SW480 (cell line): ENCODE results near the gene PPM1E.
A peak's percentile ranks its signal among the peaks of the same experiment; 100 is the strongest.
"Not testable (repeated sequence)": the region's sequence is repeated elsewhere in the genome, so short reads cannot be mapped to it uniquely, and the experiment has no call there.

Experiments
- DNase-seq: peaks from one replicate; pipeline ENCODE4 v3.0.0-alpha.2; 2016; ENCODE audit warnings: low spot score

PPM1E gene

GRCh38 chr17:58779446-58779845 lies 23.8 kb downstream of the PPM1E start:
- DNase-seq = no peak

GRCh38 chr17:58783380-58783779 lies 27.7 kb downstream of the PPM1E start:
- no peak for DNase-seq

- no peak for DNase-seq
Measured at GRCh38 chr17:58785097-58785496, 29.4 kb downstream of the PPM1E start.

GRCh38 chr17:58786586-58787295 lies 31.1 kb downstream of the PPM1E start:
- peak; percentile 35 for DNase-seq

DNA sequence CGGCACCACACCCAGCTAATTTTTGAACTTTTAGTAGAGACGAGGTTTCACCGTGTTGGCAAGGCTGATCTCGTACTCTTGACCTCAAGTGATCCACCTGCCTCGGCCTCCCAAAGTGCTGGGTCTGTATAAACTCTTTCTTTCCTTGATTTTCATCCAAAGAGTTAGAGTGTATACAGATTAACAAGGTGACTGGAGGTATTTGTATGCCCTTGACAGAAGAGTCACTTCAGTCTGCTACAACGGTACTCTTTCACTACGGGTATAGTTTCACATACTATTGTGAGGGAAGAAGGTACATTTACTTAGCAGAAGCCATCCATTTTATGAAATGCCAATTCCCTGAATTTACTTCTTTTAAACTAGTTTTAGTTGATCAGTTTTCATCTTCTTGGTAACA lies 32.5 kb downstream of the PPM1E start:
- no peak for DNase-seq

GRCh38 chr17:58789160-58789559 lies 33.5 kb downstream of the PPM1E start:
- DNase-seq = no peak

DNA sequence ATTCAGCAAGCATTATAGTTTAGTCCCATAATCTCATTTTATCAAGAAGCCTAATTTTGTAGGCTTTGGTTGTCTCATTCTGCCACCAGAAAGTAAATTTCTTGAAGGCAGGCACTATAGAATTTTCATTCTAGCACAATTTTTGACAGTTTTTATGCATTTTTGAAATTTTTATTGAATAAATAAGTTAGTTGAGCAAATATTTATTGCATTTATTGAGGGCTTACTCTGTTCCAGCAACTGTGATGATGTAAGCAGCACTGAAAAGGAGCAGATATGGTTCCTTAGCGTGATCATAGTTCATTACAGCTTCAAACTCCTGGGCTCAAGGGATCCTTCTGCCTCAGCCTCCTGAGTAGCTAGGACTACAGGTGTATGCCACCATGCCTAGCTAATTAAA lies 34.2 kb downstream of the PPM1E start:
- no peak for DNase-seq

DNA sequence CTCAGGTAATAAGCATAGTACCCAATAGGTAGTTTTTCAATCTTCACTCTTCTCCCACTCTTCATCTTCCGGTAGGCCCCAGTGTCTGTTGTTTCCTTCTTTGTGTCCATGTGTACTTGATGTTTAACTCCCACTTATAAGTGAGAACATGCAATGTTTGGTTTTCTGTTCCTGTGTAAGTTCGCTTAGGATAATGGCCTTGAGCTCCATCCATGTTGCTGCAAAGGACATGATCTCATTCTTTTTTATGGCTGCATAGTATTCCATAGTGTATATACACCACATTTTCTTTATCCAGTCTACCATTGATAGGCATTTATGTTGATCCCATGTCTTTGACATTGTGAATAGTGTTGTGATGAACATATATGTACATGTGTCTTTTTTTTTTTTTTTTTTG lies 38.9 kb downstream of the PPM1E start:
- not testable (repeated sequence) for DNase-seq

DNA sequence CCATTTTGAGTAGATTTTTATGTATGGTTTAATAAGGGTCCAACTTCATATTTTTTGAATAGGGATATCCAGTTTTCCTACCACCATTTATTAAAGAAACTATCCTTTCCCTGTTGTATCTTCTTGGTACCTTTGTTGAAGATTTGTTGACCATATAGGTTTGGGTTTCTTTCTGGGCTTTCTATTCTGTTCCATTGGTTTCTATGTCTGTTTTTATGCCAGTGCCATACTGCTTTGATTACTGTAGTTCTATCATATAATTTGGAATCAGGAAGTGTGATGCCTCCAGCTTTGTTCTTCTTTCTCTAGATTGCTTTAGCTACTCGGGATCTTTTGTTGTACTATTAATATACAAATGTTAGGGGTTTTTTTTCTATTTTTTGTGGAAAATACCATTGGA lies 46.5 kb downstream of the PPM1E start:
- no peak for DNase-seq

DNA sequence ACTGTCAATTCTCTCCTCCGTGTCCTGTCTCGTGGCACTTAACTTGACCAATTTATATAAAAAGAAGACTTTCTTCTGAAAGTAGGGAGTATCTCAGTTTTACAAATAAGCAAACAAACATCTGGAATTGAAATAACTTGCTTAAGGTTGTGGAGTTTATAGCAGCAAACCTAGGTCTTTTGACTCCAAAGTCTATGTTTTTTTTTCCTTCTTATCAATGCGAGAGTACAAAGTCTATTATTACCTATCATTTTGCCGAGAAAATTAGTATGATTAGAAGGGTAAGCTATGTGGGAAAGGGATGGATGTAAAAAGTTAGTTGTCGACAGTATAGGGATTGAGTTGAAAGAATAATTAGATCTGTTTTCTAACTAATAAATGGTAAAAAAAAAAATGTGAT lies 50.4 kb downstream of the PPM1E start:
- no peak for DNase-seq

GRCh38 chr17:58808609-58809563 lies 53.2 kb downstream of the PPM1E start:
- DNase-seq = no peak

- DNase-seq = no peak
Measured at GRCh38 chr17:58809564-58809936, 53.9 kb downstream of the PPM1E start.

- no peak for DNase-seq
Measured at GRCh38 chr17:58811290-58811689, 55.6 kb downstream of the PPM1E start.

- no peak for DNase-seq
Measured at GRCh38 chr17:58813712-58814111, 58.1 kb downstream of the PPM1E start.

DNA sequence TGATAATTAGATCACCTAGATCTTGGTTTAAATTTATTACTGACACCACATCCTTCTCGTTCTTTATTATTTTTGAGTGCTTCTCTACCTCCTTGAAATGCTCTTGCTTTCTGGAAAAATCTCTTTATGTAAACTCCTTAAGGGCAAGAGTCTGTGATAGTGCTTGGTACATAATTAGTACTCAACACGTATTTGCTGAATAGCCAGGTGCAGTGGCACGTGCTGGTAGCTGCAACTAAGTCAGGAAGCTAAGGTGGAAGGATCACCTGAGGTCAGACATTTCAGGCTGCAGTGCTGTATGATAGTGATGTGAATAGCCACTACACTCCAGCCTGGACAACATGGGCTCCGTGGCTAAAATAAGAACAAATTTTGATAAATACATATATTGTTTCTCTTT lies 63.0 kb downstream of the PPM1E start:
- DNase-seq = no peak

DNA sequence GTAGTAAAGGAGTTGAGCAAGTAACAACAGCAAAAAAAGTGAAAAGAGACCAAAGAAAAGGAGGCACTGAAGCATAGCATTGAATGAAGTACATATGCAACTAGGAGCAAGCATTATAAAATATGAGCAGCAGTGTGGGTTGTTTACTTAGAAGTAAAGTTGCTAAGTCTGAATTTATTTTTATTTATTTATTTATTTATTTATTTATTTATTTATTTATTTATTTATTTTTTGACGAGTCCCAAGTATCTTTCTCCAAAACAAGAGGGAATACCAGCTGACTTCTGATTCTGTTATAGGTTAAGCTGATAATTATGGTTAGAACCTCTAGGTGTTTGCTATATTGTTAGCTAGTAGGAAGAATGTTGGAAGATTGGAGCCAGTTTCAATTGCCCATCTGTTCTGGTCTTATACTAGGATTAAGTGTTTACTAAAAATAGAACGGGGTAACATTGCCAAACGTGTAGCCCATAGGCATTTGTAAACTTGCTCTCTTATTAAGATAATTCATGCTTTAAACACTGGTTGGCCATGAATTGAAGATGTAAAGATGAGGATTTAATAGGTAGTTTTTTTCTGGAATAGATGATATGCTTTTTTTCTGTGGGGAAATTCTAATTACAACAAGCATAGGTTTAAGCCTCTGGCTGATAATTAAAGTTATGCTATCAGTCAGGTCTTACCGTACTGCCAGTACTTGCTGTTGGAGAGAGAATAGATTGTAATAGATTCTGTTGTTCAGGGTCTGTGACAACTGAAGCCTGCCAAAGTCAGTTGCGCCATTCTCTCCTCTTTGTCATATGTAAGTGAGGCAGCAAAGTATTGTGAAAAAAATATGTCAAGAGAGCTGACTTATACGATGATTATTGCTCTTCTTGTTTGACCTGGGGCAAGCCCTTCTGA lies 66.7 kb downstream of the PPM1E start:
- no peak for DNase-seq

DNA sequence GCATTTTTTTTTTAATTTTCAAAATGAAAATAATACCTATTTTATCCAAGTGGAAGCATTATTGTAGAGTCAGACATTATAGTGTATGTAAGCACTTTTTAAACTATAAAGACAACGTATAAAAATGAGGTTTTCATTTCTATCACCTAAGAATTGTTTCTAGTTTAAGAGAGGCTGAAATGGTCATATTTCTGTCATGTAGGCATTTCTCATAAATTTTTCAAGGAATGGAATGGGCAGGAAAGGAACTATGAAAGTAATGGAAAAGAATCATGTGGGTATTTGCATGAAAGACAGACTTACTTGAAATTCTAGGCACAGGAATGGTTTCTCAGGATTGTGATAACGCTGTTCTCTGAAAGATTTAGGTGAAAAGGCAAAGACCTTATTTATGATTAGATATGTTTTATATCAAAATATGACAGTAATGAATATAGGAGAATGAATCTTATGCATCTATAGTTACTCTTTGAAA lies 67.4 kb downstream of the PPM1E start:
- DNase-seq = no peak

DNA sequence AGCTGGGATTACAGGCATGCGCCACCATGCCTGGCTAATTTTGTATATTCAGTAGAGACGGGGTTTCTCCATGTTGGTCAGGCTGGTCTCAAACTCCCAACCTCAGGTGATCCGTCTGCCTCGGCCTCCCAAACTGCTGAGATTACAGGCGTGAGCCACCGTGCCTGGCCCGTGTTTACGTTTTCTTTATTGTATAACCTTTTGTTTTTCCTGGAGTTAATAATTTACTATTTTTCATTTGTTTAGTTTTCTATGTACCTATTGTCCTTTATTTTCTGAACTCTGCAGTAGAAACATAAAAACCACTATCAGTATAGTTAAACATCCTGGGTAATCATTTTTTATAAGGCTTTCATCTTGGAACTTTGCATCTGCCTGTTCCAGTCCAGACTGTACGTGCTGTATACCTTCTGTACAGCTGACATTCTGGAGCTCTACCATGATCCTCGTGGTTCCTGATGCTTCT lies 73.6 kb downstream of the PPM1E start:
- DNase-seq = no peak

DNA sequence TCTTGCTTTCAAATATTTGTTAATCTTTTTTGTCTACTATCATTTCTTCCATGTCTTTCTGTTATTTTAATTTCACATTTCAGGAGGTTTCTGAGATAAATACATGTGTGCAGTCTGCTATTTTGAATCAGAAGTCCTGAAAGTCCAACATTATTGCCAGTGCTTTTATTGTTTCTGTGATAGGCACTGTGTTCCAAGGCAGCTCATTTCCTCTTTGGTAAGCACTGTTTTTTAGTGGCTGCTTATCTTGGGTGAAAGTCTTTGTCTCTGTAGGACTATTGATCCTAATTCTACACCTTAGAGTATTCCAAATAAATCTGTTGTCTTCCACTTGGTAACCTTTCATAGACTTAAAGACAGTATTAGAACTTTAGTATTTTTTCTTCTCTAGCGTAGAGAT lies 76.1 kb downstream of the PPM1E start:
- no peak for DNase-seq

DNA sequence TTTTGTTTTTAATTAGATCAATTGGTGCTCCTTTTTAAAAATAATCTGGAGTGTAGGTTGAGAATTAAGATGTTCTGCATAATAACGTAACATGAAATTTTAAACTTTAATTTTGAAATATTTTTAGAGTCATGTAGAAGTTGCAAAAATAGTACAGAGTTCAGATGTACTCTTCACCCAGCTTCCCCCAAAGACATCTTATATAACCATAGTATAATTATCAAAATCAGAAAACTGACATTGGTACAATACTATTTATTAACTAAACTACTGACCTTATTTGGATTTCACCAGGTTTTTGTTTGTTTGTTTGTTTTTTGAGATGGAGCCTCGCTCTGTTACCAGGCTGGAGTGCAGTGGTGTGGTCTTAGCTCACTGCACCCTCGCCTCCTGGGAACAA lies 76.9 kb downstream of the PPM1E start:
- no peak for DNase-seq

DNA sequence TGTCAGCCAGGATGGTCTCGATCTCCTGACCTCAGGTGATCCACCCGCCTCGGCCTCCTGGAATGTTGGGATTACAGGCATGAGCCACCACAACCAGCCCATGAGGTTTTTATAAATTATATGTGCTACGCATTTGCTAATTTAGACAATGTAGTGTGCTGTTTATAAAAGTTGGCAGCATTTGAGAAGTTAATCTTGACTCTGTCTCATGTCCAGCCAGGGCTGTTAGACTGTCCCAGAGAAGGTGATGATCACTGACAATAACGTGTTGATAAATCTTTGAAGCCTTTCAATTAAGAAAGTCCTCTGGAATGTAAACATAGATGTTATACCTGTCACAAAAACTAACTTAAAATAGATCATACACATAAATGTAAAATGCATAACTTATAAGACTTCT lies 82.0 kb downstream of the PPM1E start:
- no peak for DNase-seq
